Measurements from ENCODE around the gene FBXL14. TPM values are rescaled to one million over a fixed set of nuclear protein-coding genes. Genes with fewer than 3 reads are reported as not detected.
A peak's percentile ranks its signal among the peaks of the same experiment; 100 is the strongest.

Gene FBXL14
- polyA plus RNA-seq, 3 donors: 4.7 to 8.0 (median 7.8) TPM

DNA sequence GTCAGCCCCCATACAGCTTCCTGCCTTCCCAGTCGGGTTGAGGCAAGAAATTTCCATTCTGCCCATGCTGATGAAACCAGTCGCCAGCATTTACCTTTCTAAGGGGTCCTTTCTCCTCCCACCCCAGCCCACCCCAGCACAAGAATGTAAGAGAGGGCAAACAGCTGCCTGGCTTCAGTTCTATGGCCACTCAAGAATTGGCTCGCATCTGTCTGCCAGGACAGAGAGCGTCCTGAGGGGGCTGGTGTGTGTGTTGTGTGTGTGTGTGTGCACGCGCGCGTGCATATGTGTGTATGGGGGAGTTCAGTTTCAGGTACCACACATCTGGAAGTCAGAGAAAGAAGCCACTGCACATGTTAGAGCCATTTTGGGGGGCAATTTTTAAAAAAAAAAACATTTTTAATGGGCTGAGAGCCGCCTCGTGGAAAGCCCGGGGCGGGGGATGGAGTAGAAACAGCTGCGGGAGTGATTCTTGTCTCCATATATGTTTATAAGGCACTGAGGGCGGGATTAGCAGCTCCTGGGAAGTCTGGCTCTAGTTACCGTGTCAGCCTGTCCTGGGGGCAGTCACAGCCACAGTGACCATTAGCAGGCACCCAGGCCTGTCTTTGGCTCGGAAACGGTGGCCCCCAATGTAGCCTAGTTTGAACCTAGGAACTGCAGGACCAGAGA, 34.4 kb upstream of the FBXL14 start, which contains the start of gene WNT5B:
TSS of gene WNT5B (plus strand) at position 566 of the 672 bp plus-strand sequence. CDS start 2,124 bp downstream, outside the sequence.
- WGBS, 3 donors: 76 to 83% (median 80%) methylated on average over 17 of the region's 17 CpGs
- H3K27ac ChIP-seq (ENCODE audit: low read depth, low read length): no peak within 1 kb of the TSS

DNA sequence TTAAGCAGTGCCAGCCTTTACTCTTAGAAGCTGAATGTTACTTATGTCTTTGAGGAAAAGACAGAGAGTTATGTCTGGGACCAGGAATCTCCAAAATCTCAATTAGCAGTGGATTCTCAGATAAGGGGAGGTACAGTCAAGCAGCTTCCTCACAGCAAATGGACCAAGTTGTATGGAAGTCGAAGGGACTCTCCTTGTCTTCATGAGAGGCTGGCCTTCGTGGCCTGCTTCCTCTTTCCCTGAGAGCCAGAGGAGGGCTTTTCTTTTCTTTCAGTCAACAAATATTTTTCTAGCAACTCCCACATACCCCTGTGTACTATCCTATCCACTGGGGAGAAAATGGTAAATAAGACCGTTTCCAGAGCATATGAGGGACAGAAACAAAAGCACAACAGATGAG, 28.0 kb upstream of the FBXL14 start:
- WGBS, 3 donors: 53 to 85% (median 74%) methylated on average over 3 of the region's 3 CpGs

DNA sequence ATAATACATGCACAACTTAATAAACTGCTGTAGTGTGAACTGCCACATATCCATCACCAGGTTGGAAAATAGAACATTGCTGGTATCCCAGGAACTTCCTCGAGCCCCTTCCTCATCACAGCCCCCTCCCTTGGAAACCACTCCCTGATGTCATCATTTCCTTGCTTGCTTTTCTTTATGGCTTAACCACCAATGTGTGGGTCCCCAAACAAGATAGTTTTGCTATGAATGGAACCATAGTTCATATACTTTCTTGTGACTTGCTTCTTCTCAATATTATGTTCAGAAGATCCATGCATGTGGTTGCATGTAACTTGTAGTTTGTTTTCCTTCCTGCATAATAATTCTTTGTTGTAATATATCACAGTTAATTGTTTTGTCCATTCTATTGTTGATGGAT, 25.7 kb upstream of the FBXL14 start:
- no peak overlapping the region for H3K27ac ChIP-seq (ENCODE audit: low read depth, low read length)
- 36 to 63% (median 60%) methylated on average over 1 of the region's 1 CpG for WGBS, 3 donors

More for the DNA sequence above, 28.0 kb upstream of the FBXL14 start:
- H3K27ac ChIP-seq (ENCODE audit: low read depth, low read length): no peak overlapping the region

DNA sequence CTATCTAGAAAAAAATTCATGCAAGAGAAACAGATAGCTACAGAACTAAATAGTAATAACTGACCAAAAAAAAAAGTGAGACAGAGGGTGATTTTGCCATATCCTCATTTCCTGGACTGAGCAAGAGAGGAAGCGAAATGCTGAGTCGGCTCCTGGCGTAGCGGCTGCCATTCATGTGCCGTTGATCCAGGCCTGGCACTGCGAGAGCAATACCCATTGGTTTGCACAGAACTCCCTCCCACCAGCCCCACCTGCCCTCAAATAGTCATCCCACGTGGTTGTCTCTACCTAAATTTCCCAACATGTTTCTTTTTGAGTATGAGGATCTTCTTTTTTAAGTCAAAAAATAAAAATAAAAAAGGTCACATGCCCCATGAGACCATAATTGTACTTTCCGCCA, 25.2 kb upstream of the FBXL14 start:
- WGBS, 3 donors: 30 to 76% (median 42%) methylated on average over 8 of the region's 8 CpGs
- no peak overlapping the region for H3K27ac ChIP-seq (ENCODE audit: low read depth, low read length)

DNA sequence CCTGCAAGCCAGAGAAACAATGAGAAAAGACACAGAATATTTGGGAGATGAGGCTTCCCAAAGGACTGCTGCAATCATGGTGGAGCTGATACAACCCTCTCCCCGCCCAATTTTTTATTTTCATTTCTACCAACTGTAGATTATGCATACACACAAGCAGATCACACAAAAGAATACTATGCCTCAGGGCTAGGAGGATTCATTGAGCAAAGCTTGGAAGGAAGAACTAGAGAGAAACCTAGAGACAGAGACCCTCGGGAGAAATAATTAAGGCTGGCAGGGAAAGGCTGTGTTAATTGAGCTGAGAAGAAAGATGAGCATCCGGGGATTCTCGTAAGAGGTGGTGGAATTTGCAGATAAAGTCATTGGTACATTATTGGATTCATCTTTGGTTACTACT, 24.8 kb upstream of the FBXL14 start:
- no peak overlapping the region for H3K27ac ChIP-seq (ENCODE audit: low read depth, low read length)
- WGBS, 3 donors: 45 to 82% (median 47%) methylated on average over 4 of the region's 4 CpGs

DNA sequence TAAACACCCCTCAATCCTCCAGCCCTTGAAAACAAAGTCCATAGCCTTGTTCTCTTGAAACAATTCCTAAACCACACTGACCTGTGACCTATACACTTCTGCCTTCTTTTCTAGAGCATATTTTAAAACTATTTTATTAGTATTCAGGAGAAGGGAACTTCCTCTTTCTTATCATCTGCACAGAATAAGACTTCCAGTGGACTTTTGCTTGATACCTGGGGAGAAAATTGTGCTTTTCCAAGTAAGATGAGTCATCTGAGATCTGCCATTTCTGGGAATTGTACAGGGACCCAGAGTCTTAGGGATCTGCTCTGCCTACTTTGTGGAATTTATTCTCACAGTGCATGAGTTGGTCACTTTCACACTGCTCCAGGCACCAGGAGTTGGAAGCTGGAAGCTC, 24.1 kb upstream of the FBXL14 start:
- no peak overlapping the region for H3K27ac ChIP-seq (ENCODE audit: low read depth, low read length)

DNA sequence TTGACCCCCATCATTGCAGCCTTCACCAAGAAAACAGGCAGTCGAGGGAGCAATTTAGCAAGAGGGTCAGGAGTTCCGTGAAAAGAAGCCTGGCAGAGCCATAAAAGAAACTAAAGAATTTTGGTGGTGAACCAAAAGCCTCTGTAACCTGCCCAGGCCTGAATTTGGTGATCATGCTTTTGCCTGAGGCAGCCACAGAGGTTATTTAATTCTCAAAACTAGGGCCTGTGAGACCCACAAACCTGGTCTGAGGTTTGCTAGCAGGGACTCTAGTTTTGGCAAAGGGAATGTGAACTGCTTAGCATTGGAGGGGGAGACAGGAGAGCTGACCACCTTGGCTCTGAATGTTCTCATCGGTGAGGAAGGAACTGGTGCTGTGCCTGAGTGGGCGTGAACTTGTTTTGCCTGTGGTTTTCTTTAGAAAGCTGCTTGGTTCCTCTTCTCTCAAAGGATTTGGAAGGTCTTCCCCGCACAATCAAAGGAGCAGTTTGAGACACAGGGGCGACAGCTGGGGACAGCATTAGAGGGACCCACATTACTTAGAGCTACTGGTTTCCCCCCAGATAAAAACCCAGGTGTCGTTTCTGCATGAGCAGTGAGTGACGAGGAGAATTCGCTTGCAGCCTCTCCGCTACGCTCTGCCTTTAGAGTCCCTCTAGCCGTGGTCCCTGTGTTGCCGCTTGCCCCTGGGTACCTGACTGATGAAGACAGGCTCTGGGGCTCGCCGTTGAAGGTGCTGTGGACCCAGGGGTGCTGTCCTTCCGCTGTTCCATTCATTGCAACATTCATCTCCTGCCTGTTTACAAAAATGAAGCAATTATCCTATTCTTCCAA, 22.1 kb upstream of the FBXL14 start:
- 65 to 88% (median 69%) methylated on average over 16 of the region's 16 CpGs for WGBS, 3 donors
- peak overlapping the region; percentile 26 for H3K27ac ChIP-seq (ENCODE audit: low read depth, low read length)

DNA sequence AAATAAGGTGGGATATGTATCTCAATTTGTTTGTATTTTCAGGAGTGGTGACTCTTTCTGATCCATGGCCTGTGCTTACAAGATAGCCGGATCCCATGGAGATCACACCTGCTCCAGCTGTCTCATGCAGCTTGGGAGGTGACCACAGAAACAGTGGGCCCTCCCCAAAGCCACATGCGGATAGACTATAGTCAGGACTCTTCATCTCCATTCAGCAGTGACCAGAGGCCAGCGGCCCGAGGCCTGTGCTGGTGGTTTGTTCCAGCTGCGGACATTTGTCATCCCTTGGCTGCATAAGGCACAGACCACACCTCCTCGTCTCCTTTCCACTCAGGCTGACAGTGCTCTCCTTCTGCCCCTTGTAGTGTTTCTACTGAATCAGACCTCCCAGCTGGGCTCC, 20.0 kb upstream of the FBXL14 start:
- 88 to 98% (median 97%) methylated on average over 6 of the region's 6 CpGs for WGBS, 3 donors
- H3K27ac ChIP-seq (ENCODE audit: low read depth, low read length): no peak overlapping the region

DNA sequence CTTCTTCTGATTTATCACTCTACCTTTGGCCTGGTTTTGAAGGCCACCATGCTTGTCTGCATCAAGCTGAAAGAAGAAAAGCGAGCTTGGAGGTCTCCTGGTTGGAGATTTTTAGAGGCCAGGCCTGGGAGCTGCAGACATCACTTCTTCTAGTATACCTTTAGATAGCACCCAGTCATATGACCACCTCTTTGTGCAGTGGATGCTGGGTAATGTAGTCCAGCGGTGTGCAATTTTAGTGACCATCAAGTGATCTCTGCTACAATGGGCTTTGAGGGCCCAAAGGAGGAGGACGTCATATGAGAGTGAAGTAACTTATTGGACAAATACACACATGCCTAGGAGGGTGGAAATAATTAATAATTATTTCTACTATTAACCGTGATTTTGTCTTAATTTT, 19.5 kb upstream of the FBXL14 start:
- no peak overlapping the region for H3K27ac ChIP-seq (ENCODE audit: low read depth, low read length)
- 95 to 98% (median 95%) methylated on average over 4 of the region's 4 CpGs for WGBS, 3 donors

DNA sequence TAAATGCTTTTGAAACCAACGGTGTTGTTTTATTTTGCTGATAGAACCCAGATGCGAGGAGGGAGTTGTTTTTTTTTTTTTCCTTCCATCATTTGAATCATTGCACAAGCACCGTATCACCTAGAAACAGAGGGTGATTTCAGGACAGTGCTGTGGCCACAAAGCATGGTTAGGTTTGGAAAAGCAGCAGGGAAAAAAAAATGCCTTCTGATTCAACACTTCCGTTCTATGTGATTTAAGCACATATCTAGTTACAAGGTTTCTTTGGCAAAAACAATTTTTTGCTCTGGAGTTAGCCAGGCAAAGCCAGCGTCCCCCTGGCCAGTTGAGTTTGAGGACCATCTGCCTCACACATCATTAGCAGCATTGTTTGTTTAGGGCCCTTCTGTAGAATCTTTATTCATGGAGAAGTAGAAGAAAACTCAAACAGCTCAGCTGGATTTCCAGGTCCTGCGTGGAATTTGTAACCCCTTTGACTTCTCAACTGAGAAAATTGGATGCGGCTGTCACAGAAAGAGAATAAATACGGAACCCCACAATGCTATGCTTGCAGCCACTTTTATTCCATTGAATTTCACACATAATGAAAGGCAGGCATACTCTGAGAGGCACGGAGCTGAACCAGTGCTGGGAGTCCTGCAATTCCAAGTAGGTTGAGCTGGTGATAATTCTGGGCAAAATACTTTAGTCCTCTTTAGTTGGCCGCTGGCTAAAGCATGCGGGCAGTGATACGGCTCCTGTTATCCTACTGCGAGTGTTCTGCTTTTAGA, 17.6 kb upstream of the FBXL14 start:
- no peak overlapping the region for H3K27ac ChIP-seq (ENCODE audit: low read depth, low read length)
- WGBS, 3 donors: 60 to 75% (median 69%) methylated on average over 13 of the region's 13 CpGs

DNA sequence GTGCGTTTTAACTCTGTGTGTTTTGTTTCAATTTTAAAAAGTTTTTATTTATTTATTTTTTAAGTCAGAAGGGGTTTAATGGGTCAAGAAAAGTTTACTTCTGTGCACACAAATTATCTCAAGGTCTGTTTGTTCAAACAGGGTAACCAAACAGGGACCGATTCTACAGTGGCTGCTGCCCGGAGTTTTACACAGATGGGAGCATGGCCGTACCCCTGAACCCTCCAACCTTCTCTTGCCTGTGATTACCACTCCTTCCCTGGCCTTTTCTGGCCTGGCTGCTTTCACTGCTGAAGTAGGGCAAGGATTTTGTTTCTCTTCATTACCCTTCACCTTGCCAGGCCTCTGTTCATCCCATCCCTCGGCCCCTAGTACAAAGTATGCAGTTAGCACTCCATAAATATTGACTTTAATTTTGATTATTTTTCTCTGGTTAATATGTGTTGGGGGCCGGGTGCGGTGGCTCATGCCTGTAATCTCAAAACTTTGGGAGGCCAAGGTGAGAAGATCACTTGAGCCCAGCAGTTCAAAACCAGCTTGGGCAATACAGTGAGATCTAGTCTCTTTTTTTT, 15.8 kb upstream of the FBXL14 start:
- 40 to 94% (median 80%) methylated on average over 7 of the region's 7 CpGs for WGBS, 3 donors
- no peak overlapping the region for H3K27ac ChIP-seq (ENCODE audit: low read depth, low read length)

DNA sequence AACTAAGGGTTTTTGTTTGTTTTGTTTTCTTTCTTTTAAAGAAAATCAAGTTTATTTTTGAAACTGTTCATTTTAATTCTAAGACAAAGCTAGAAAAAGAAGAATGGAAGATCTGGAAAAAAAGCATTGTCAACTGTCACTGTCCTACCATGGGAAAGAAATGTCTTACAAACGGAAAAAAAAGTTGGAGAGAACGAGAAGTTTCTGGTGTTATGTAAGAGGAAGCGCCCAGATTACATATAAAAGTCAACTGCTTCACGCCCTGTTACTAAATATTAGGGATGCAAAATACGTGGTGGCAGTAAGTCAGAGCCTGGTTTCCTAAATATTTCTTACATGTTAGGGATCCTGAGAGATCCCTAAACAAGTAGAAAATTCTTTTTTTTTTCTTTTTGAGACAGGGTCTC, 14.3 kb upstream of the FBXL14 start:
- 20 to 34% (median 22%) methylated on average over 5 of the region's 5 CpGs for WGBS, 3 donors
- H3K27ac ChIP-seq (ENCODE audit: low read depth, low read length): no peak overlapping the region

DNA sequence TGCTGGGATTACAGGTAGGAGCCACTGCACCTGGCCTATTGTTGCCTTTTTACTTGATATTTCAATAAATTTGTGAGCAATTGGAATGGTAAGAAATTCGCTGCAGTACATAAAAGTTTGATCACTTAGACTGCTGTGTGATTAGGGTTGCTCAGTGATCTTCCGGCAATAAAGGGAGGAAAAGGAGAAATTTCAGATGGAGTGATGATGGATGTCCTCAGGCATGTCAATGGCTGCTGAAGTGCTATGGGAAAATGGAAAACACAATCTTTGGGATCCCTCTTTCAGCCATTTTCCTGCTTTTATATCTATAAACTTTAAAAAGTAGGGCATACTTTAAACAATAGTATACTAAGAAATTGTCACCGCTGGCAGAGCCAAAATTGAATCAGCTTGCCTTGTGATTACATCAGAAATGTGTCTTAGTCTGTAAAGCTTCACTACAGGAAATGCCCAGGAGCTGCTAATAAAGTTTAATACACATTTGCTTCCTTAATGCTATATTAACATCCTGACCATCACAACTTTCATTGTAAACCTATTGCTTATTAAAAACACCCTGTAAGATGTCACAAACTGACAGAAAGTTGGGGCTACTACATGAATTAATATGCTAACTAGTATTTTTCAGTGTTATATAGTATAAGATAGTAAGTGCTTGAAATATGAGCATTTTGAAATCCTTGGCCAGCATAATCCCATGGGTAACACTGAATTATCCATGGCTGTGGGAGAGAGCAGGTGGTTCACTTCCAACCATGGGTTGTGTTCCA, 13.7 kb upstream of the FBXL14 start:
- WGBS, 3 donors: 68 to 86% (median 69%) methylated on average over 3 of the region's 3 CpGs
- H3K27ac ChIP-seq (ENCODE audit: low read depth, low read length): no peak overlapping the region

DNA sequence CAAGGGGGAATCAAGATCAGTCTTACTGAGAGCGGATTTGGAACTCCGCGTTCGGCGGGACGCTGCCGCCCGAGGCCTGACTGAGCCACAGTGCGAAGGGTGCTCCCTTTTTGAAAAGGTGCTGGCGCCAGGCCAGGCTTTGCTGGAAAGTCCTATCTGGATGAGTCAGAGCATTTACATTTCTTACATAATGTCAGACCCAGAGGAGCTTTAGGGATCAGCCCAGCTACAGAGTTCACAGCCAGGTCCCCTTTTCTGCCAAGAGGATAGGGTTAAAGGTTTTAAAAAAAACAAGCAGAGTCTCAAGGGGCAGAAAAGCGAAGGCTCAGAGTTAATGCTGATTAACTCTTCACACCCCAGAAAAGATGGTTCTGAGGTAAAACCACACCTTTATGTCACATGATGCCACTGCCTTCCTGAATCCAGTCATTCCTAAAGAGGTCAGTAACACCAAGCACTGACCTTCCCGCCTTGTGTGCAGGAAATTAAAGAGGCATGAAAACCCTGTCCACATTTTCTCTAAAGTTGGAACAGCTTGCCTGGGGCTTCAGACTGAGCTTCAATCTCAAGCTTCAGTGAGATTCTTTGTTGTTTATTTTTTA, 11.7 kb upstream of the FBXL14 start:
- peak overlapping the region; percentile 19 for H3K27ac ChIP-seq (ENCODE audit: low read depth, low read length)
- WGBS, 3 donors: 5 to 10% (median 7%) methylated on average over 12 of the region's 12 CpGs

DNA sequence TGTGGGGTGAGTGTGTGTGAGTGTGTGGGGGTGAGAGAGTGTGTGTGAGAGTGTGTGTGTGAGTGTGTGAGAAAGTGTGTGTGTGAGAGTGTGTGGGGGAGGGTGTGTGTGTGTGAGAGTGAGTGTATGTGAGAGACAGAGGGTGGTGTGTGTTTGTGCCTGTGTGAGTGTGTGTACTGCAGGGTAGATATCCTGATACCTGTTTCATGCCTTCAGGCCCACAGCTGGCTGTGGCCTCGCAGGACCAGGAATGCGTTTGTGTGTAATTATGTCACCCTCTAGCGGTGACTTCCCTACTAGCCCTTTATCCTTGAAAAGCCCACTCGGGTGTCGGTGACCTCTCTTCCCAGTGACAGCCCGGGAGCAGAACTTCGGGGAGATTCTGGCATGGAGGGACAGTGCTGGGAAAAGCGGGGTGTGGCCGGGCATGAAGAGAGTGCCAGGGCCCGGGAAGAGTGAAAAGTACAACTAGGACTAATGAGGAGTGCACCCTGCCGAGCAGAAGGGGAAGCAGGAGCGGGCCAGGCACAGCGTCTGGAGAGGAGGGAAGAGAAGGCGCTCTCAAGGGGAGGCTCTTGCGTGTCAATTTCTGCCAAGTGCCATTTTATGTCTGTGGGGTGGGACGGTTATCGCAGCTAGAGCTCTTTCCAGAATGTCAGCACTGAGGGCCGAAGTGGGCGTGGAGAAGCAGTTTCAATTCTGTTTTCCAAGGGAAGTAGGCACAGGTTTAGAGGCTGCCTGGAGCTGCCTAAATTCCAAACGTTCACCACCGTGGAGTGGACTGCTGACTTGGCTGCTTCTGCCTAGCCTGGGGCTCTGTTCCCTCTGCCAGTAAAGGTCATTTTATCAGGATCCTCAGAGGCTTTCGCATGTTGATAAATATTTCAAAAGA, 11.0 kb upstream of the FBXL14 start:
- 2% methylated on average over 22 of the region's 22 CpGs for WGBS, 3 donors
- H3K27ac ChIP-seq (ENCODE audit: low read depth, low read length): peak overlapping the region; percentile 19

DNA sequence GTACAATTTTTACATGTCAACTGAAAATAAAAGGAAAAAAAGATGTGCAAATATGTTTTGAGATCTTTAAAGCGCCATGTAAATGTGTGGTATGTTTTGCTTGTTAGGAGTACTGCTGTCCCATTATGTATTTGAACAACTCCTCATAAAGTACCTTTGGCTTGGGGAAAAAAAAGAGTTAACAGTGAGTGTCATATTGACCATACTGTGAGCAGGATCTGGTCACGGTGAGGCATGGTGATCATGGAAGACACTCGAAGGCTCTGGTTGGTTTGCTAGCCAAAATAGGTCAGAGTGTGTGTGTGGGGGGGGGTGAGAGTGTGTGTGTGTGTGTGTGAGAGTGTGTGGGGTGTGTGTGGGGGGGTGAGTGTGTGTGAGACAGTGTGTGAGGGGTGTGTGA, 10.1 kb upstream of the FBXL14 start:
- WGBS, 3 donors: 58 to 72% (median 64%) methylated on average over 3 of the region's 3 CpGs
- no peak overlapping the region for H3K27ac ChIP-seq (ENCODE audit: low read depth, low read length)
